ENCODE data around the gene HMG20A. TPM values are rescaled to one million over a fixed set of nuclear protein-coding genes. Genes with fewer than 3 reads are reported as not detected.
A peak's percentile ranks its signal among the peaks of the same experiment; 100 is the strongest.

HMG20A gene
- total and polyA plus RNA-seq, 2 of the 13 experiments (the other 11 are each of a cell fraction or from before 2014, with no cell fraction given), result 28.0 to 35.2 TPM

DNA sequence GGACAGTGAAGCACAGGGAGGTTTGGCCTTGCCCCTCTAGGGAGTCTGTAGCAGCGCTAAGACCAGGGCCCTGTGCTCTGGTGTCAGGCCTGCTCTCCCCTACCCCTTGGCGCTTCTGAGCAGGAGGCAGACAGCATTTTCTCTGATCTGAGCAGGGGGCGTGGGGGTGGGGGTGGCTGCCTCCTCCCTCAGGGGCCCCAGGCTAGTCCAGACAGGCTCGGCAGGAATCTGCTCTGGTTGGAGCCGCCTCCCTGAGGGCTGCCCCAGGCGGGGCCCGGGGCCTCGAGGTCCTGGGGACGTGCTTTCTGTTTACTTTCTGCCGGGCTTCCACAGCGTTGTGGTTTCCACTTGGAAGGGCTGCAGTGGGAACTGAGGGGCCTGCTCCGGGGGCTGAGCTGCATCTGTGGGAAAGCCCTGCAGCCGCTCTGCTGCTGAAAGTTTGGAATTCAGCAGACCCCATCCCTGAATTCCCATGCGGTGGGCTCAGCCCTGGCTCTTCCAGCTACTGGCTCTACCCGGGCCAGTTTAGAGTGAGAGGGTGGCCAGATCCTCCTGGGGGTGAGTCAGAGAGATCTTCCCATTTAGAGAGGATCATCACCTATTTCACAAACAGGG, 106.6 kb downstream of the HMG20A start (continued):
- TF ChIP-seq, protein P1, sequence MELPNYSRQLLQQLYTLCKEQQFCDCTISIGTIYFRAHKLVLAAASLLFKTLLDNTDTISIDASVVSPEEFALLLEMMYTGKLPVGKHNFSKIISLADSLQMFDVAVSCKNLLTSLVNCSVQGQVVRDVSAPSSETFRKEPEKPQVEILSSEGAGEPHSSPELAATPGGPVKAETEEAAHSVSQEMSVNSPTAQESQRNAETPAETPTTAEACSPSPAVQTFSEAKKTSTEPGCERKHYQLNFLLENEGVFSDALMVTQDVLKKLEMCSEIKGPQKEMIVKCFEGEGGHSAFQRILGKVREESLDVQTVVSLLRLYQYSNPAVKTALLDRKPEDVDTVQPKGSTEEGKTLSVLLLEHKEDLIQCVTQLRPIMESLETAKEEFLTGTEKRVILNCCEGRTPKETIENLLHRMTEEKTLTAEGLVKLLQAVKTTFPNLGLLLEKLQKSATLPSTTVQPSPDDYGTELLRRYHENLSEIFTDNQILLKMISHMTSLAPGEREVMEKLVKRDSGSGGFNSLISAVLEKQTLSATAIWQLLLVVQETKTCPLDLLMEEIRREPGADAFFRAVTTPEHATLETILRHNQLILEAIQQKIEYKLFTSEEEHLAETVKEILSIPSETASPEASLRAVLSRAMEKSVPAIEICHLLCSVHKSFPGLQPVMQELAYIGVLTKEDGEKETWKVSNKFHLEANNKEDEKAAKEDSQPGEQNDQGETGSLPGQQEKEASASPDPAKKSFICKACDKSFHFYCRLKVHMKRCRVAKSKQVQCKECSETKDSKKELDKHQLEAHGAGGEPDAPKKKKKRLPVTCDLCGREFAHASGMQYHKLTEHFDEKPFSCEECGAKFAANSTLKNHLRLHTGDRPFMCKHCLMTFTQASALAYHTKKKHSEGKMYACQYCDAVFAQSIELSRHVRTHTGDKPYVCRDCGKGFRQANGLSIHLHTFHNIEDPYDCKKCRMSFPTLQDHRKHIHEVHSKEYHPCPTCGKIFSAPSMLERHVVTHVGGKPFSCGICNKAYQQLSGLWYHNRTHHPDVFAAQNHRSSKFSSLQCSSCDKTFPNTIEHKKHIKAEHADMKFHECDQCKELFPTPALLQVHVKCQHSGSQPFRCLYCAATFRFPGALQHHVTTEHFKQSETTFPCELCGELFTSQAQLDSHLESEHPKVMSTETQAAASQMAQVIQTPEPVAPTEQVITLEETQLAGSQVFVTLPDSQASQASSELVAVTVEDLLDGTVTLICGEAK (IDR thresholded peaks at IDR 0.05), result no peak
- TF ChIP-seq, protein P1 (CRISPR knock-in tag; IDR thresholded peaks at IDR 0.05), result no peak
- TF ChIP-seq NFKB2 (CRISPR knock-in tag; IDR thresholded peaks at IDR 0.05; ENCODE audit: borderline replicate concordance) (peak; percentile 72; the same call in 1 of the 2 replicates), ZMYM3 (CRISPR knock-in tag; IDR thresholded peaks at IDR 0.05) (peak; percentile 30; the same call in 1 of the 2 replicates), SP5 (CRISPR knock-in tag; IDR thresholded peaks at IDR 0.05; ENCODE audit: borderline replicate concordance, low read depth) (peak; percentile 50; the same call in 1 of the 2 replicates), TCF12 (IDR thresholded peaks at IDR 0.05) (no peak), TCF12 (CRISPR knock-in tag; IDR thresholded peaks at IDR 0.05) (no peak), ZMYM2 (CRISPR knock-in tag; IDR thresholded peaks at IDR 0.05) (no peak), POLR2G (IDR thresholded peaks at IDR 0.05; ENCODE audit: low read depth, low read length) (peak; percentile 29; the same call in 1 of the 2 replicates), ZFP90 (CRISPR knock-in tag; IDR thresholded peaks at IDR 0.05; ENCODE audit: borderline replicate concordance) (0 out of 2 replicates have a peak, but pooled peaks have one; percentile 63), MIER2 (CRISPR knock-in tag; IDR thresholded peaks at IDR 0.05) (0 out of 2 replicates have a peak, but pooled peaks have one; percentile 40), KMT2B (CRISPR knock-in tag; IDR thresholded peaks at IDR 0.05) (0 out of 2 replicates have a peak, but pooled peaks have one; percentile 18), ZNF205 (CRISPR knock-in tag; IDR thresholded peaks at IDR 0.05) (0 out of 2 replicates have a peak, but pooled peaks have one; percentile 19), ZNF773 (CRISPR knock-in tag; IDR thresholded peaks at IDR 0.05; ENCODE audit: borderline replicate concordance) (no peak), PHF21A (CRISPR knock-in tag; IDR thresholded peaks at IDR 0.05) (0 out of 2 replicates have a peak, but pooled peaks have one; percentile 50), ZNF781 (CRISPR knock-in tag; IDR thresholded peaks at IDR 0.05; ENCODE audit: borderline replicate concordance, not compliant biosample characterization) (peak; percentile 39), PAF1 (CRISPR knock-in tag; IDR thresholded peaks at IDR 0.05) (no peak), ZNF572 (CRISPR knock-in tag; IDR thresholded peaks at IDR 0.05) (no peak), NR1H2 (CRISPR knock-in tag; IDR thresholded peaks at IDR 0.05; ENCODE audit: borderline replicate concordance, low read depth) (no peak), ZNF253 (CRISPR knock-in tag; IDR thresholded peaks at IDR 0.05; ENCODE audit: borderline replicate concordance) (no peak)
- TF ChIP-seq, protein P2, sequence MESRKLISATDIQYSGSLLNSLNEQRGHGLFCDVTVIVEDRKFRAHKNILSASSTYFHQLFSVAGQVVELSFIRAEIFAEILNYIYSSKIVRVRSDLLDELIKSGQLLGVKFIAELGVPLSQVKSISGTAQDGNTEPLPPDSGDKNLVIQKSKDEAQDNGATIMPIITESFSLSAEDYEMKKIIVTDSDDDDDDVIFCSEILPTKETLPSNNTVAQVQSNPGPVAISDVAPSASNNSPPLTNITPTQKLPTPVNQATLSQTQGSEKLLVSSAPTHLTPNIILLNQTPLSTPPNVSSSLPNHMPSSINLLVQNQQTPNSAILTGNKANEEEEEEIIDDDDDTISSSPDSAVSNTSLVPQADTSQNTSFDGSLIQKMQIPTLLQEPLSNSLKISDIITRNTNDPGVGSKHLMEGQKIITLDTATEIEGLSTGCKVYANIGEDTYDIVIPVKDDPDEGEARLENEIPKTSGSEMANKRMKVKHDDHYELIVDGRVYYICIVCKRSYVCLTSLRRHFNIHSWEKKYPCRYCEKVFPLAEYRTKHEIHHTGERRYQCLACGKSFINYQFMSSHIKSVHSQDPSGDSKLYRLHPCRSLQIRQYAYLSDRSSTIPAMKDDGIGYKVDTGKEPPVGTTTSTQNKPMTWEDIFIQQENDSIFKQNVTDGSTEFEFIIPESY (CRISPR knock-in tag; IDR thresholded peaks at IDR 0.05), result peak; percentile 54

Data from HepG2 (cell line).